ENCODE results near the gene AFF3. TPM values are rescaled to one million over a fixed set of nuclear protein-coding genes. Genes with fewer than 3 reads are reported as not detected.

Gene AFF3
- total and polyA plus RNA-seq, 2 experiments from 2014 or later, result 12.0 to 12.8 TPM

GRCh38 chr2:99822474-99823207 lies 319.7 kb downstream of the AFF3 start:
- no peaks in the 10 kb centered on the region for H3K9me3 ChIP-seq (ENCODE audit: low read depth)
- no peaks in the 10 kb centered on the region for H3K36me3 ChIP-seq
- peak in 1 of 2 donors; percentile 17 for DNase-seq (ENCODE audit: low read depth in 1 of 2, low spot score in 1 of 2)
- peaks cover 7% of the 10 kb centered on the region for H3K4me1 ChIP-seq (ENCODE audit: low read depth)
- TF ChIP-seq CTCF (IDR thresholded peaks at IDR 0.05; ENCODE audit: low read depth, low read length), result no peak
- no peaks in the 10 kb centered on the region for H3K27me3 ChIP-seq
- no peak overlapping the region for H3K27ac ChIP-seq
- no peak overlapping the region for H3K4me3 ChIP-seq

GRCh38 chr2:99821984-99822383 lies 320.4 kb downstream of the AFF3 start:
- H3K27ac ChIP-seq, result no peak overlapping the region
- H3K4me1 ChIP-seq (ENCODE audit: low read depth), result peaks cover 7% of the 10 kb centered on the region

GRCh38 chr2:99821572-99821971 lies 320.8 kb downstream of the AFF3 start:
- Histone ChIP-seq H3K36me3 (no peaks in the 10 kb centered on the region), H3K4me3 (no peak overlapping the region), H3K4me1 (ENCODE audit: low read depth) (peaks cover 7% of the 10 kb centered on the region), H3K27ac (no peak overlapping the region), H3K27me3 (no peaks in the 10 kb centered on the region), H3K9me3 (ENCODE audit: low read depth) (no peaks in the 10 kb centered on the region)
- TF ChIP-seq CTCF (IDR thresholded peaks at IDR 0.05; ENCODE audit: low read depth, low read length), result no peak
- peak in 1 of 2 donors; percentile 17 for DNase-seq (ENCODE audit: low read depth in 1 of 2, low spot score in 1 of 2)

More at GRCh38 chr2:99821984-99822383, 320.4 kb downstream of the AFF3 start:
- Histone ChIP-seq H3K36me3 (no peaks in the 10 kb centered on the region), H3K9me3 (ENCODE audit: low read depth) (no peaks in the 10 kb centered on the region), H3K4me3 (no peak overlapping the region), H3K27me3 (no peaks in the 10 kb centered on the region)
- no peak for DNase-seq (ENCODE audit: low read depth in 1 of 2, low spot score in 1 of 2)
- TF ChIP-seq CTCF (IDR thresholded peaks at IDR 0.05; ENCODE audit: low read depth, low read length), result no peak

- peak in 1 of 2 donors; percentile 7 for DNase-seq (ENCODE audit: low read depth in 1 of 2, low spot score in 1 of 2)
- no peak overlapping the region for H3K27ac ChIP-seq
Measured at GRCh38 chr2:99821039-99821438, 321.4 kb downstream of the AFF3 start.

GRCh38 chr2:99819766-99820165 lies 322.6 kb downstream of the AFF3 start:
- Histone ChIP-seq H3K4me3 (no peak overlapping the region), H3K27ac (no peak overlapping the region), H3K9me3 (ENCODE audit: low read depth) (no peaks in the 10 kb centered on the region), H3K27me3 (no peaks in the 10 kb centered on the region), H3K4me1 (ENCODE audit: low read depth) (peaks cover 7% of the 10 kb centered on the region), H3K36me3 (no peaks in the 10 kb centered on the region)
- DNase-seq (ENCODE audit: low read depth in 1 of 2, low spot score in 1 of 2), result no peak
- TF ChIP-seq CTCF (IDR thresholded peaks at IDR 0.05; ENCODE audit: low read depth, low read length), result no peak

More at GRCh38 chr2:99821039-99821438, 321.4 kb downstream of the AFF3 start:
- H3K4me1 ChIP-seq (ENCODE audit: low read depth), result peaks cover 7% of the 10 kb centered on the region
- no peaks in the 10 kb centered on the region for H3K9me3 ChIP-seq (ENCODE audit: low read depth)
- no peaks in the 10 kb centered on the region for H3K36me3 ChIP-seq
- no peaks in the 10 kb centered on the region for H3K27me3 ChIP-seq
- H3K4me3 ChIP-seq, result no peak overlapping the region
- TF ChIP-seq CTCF (IDR thresholded peaks at IDR 0.05; ENCODE audit: low read depth, low read length), result no peak

Measured in cardiac muscle cell (in vitro differentiated cells and primary cell).